Hematopoietic multipotent progenitor cell (in vitro differentiated cells): ENCODE data around the gene HSP90B1. TPM values are rescaled to one million over a fixed set of nuclear protein-coding genes. Genes with fewer than 3 reads are reported as not detected.

Experiments
- DNase-seq, 3 donors: peaks; one replicate each; pipeline ENCODE4 v3.0.0-alpha.2; 2011 to 2015; ENCODE audit warnings: low read depth in 2 of 3, low spot score in 2 of 3
- total RNA-seq: library from RNA; depleted of rRNA; stranded (reverse); fragments of >200 nt; gene quantifications from one replicate; pipeline ENCODE4 v1.2.3, GENCODE V29; 2012

The HSP90B1 gene
- total RNA-seq, 1 donor: 87.8 TPM

DNA sequence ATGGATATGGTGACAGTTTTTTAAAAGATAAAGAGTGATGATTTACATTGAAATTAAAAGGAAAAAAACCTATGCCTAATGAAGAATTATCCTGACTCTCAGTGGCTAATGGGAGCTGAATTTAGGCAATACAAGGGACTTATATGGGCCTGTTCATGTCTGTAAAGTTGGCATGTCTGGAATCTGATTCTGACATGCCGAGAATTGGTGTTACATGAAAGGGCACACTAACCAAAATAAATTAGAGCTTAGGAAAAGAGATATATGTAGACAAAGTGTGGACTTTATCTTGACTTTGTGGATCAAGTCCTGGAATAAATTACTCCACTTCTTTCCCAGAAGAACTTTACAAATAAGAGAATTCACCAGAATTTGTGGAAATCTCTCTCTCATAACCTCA is 36.5 kb downstream of the HSP90B1 start:
- DNase-seq: no peak

DNA sequence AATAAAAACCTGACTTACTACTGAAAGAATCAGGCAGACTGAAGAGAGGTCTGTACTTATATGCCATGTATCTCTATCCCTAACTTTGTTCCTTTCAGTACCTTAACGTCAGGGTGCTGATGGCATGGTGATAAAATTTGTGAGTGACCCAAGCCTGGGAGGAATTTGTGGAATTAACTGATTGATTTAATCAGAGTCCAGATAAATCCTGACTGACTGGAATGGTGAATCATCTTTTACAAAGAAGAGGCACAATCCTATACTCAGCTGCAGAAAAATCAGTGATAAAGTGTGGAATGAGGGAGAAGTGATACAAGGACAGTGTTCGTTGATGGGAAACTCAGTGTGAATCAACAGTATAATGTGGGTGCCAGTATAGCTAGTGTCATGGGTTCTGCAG is 39.2 kb downstream of the HSP90B1 start:
- no peak for DNase-seq

DNA sequence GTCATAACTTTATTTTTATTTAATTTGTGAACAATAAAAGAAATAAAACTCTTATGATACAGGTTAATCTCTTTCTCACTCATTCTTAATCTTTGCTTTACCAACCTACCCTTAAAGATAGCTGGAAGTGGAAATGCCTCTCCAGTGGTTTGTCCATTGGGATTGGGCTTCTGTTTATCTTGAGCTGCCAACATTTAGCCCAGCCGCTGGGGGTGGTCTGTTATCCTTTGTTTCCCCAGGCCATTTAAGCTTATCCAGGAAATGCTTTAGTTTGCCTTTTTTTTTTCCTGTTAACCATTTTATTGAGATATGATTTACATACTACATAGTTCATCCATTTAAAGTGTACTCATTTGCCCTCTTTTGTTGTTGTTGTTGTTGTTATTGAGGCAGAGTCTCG is 43.7 kb downstream of the HSP90B1 start:
- DNase-seq: no peak

DNA sequence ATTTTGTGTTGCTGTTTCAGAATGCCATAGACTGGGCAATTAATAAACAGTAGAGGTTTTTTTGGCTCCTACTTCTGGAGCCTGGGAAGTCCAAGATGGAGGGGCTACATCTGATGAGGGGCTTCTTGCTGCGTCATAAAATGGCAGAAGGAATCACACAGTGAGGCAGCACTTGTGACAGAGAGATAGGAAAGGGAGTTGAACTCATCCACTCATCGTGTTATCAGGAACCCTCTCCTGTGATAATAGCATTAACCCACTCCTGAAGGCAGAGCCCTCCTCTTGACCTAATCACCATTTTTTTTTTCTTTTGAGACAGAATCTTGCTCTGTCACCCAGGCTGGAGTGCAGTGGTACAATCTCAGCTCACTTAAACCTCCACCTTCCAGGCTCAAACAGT is 45.2 kb downstream of the HSP90B1 start:
- no peak for DNase-seq

DNA sequence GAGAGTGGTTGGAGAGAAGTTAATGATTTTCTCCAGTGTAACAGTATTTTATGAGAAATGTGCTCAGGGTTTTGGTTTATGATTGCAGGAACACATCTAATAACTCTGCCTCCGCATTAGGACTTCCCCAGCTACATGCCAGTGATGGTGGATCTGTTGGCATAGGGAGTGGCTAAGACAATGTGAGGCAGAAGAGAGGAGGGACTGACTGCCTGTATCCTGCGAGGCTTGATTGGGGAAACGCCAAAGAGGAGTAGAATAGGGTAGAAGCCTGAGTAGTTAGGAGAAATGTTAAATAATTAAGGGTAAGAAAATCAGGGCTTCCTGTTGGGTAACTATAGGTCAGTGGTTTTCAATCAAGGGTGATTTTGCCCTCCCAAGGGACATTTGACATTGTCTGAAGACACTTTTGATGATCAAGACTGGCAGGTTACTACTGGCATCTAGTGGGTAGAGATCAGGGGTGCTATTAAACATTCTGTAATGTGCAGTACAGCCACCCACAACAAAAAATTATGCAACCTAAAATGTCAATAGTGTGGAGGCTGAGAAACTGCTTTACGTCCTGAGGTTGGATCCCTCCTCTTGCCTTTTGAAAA is 48.3 kb downstream of the HSP90B1 start:
- no peak for DNase-seq

DNA sequence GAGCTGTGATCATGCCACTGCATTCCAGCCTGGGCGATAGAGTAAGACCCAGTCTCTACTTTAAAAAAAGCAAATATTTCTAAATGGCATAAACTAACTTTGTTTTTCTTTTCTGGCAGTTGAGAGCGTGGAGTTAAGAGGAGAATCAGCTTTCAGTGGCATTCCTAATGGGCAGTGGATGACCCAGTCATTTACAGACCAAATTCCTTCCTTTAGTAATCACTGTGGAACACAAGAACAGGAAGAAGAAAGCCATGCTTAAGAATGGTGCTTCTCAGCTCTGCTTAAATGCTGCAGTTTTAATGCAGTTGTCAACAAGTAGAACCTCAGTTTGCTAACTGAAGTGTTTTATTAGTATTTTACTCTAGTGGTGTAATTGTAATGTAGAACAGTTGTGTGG is 56.6 kb downstream of the HSP90B1 start:
- no peak for DNase-seq

DNA sequence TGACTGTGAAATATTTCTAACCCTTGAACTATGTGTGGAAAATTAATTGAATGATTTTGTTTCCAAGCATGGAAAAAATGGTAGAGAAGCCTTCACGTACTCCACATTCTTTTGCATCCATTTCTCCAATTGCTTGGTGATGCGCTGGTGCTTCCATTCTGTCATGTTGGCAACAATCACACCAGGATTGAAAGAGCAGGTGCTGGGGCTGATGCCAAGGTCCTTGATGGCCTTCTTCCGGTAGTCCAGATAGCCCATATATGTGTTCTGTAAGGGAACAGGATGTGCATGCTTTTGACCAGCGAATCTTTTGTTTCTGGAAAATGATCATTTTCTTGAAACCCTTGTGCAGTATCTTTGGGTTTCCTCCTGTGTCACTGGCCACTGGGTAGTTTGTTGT is 64.0 kb downstream of the HSP90B1 start:
- DNase-seq: no peak

DNA sequence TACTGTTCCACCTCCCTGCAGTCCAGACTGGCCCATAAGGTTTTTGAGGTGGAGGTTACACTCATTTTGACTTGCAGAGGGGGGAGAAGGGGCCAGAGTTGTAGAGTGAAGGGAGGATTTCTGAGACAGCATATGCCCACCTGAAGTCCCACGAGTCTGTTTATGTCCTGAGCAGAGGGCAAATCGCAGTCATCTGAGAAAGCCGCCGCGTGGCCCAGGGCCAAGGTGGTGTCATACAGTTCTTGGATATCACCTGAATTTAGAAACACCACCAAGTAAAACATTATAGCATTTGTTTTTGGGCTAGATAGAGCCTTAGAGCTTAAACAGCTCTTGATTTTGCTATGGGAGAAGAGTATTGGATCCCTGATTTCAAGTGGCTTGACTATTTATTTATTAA is 66.4 kb downstream of the HSP90B1 start:
- no peak for DNase-seq

DNA sequence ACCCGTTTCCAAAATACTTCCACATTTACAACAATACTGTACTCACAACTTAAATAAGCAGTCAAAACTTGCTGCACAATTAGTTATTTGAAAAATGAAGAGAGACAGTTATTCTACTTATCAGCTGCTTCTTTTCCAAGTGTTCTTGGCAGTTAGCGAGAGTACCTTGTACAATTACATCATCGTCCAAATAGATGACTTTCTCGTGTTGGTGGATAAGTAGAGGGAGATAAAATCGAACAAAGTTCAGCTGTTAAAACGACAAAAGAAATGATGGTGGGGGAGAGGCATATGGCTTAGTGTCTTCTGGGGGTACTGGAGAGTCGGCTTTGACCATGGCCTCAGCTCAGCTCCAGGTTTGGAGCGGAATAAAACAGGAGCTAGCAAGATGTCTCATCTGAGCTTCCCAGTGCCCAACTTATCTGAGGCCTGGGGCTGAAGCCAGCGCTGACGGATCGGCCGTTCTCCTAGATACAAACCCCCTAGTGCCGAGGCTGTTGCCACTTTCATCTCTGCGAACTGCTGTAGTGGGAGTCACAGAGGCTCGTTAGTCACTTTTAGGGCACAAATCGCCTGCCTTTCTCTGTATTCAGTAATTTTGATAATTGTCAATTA is 67.2 kb downstream of the HSP90B1 start:
- DNase-seq: no peak

Other genes starting within 250 kb of the HSP90B1 start
- gene NT5DC3, start 89.2 kb upstream of the HSP90B1 start, total RNA-seq: 2.2 TPM
- gene TDG, start 35.5 kb downstream of the HSP90B1 start, total RNA-seq: 11.6 TPM
- not detected for gene GLT8D2, start 119.8 kb downstream of the HSP90B1 start, total RNA-seq
- gene HCFC2, start 134.1 kb downstream of the HSP90B1 start, total RNA-seq: 5.9 TPM
- 11.8 TPM for gene NFYB, start 207.8 kb downstream of the HSP90B1 start, total RNA-seq